ENCODE data around the gene PRR5L.
"Not testable (repeated sequence)": the region's sequence is repeated elsewhere in the genome, so short reads cannot be mapped to it uniquely, and the experiment has no call there.

DNA sequence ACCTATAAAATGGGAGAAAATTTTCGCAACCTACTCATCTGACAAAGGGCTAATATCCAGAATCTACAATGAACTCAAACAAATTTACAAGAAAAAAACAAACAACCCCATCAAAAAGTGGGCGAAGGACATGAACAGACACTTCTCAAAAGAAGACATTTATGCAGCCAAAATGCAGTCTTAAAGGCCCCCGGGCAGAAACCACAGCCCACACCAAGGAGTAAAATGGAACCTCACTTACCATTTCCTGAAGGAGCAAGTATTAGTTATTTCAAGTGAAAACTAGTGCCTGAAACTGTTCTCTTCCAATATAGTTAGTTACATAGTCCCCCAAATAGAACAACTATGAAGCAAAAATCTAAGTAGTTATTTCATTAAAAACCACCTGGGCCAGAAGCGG, 187.0 kb downstream of the PRR5L start:
- TF ChIP-seq, protein P1, sequence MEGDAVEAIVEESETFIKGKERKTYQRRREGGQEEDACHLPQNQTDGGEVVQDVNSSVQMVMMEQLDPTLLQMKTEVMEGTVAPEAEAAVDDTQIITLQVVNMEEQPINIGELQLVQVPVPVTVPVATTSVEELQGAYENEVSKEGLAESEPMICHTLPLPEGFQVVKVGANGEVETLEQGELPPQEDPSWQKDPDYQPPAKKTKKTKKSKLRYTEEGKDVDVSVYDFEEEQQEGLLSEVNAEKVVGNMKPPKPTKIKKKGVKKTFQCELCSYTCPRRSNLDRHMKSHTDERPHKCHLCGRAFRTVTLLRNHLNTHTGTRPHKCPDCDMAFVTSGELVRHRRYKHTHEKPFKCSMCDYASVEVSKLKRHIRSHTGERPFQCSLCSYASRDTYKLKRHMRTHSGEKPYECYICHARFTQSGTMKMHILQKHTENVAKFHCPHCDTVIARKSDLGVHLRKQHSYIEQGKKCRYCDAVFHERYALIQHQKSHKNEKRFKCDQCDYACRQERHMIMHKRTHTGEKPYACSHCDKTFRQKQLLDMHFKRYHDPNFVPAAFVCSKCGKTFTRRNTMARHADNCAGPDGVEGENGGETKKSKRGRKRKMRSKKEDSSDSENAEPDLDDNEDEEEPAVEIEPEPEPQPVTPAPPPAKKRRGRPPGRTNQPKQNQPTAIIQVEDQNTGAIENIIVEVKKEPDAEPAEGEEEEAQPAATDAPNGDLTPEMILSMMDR (IDR thresholded peaks at IDR 0.05) = not testable (repeated sequence)
- not testable (repeated sequence) for TF ChIP-seq EP300, POLR2A, POLR2AphosphoS5 (IDR thresholded peaks at IDR 0.05)
